ENCODE measurements around the gene PCDH7. TPM values are rescaled to one million over a fixed set of nuclear protein-coding genes. Genes with fewer than 3 reads are reported as not detected.

Gene PCDH7
- polyA plus RNA-seq, 2 of the 4 experiments (the other 2 are of a cell fraction), result 0.04 to 0.16 TPM

DNA sequence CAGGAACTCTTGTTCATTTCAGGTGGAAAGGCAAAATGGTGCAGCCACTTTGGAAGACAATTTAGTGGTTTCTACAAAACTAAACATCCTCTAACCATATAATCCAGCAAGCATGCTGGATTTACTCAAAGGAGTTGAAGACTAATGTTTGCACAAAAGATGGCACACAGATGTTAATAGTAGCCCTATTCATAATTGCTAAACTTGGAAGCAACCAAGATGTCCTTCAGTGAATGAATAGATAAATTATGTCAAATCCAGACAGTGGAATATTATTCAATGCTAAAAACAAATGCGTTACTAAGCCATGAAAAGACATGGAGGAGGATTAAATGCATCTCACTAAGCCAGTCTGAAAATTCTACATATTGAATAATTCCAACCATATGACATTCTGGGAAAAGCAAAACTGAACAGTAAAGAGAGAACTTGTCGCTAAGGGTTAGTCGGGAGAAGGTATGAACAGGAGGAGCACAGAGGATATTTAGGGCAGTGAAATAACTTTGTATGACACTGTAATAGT lies 48.2 kb upstream of the PCDH7 start (continued):
- TF ChIP-seq CHD2 (IDR thresholded peaks at IDR 0.05; ENCODE audit: low read length, partially characterized antibody), result no peak

DNA sequence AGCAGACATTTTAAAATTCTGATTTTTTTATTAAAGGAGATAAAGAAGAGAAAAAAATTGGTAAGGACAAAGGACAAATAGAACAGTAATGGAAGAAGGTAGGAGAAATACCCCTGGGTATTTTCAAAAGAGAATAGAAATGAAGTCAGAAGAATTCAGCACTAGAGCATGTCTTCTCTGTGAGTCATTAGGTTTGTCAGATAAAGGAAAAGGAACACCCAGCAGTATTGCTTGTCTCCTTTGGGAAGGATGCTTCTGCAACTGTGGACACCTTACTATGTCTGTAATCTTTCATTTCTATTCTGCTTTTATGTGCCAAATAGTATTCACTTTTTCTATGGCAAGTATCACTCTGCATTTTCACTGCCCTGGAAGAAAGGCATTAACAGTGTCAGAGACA lies 24.0 kb upstream of the PCDH7 start:
- no peaks in the 10 kb centered on the region for H3K9me3 ChIP-seq
- no peak overlapping the region for H3K27ac ChIP-seq
- TF ChIP-seq BHLHE40 (IDR thresholded peaks at IDR 0.05; ENCODE audit: low read depth, low read length) (no peak), TP53 (CRISPR knock-in tag; IDR thresholded peaks at IDR 0.05) (no peak), HOXA7 (CRISPR knock-in tag; IDR thresholded peaks at IDR 0.05) (no peak), NFE2L2 (conservative IDR thresholded peaks at IDR 0.05; ENCODE audit: low read length) (no peak), CHD4 (IDR thresholded peaks at IDR 0.05; ENCODE audit: borderline replicate concordance) (no peak), MYC (IDR thresholded peaks at IDR 0.05; ENCODE audit: borderline replicate concordance, low read length) (no peak), CEBPB (IDR thresholded peaks at IDR 0.05) (no peak), JUN (IDR thresholded peaks at IDR 0.05) (no peak), ELK1 (IDR thresholded peaks at IDR 0.05; ENCODE audit: low read depth, low read length) (no peak), FOSL2 (IDR thresholded peaks at IDR 0.05) (no peak), FOSL2 (CRISPR knock-in tag; IDR thresholded peaks at IDR 0.05) (no peak), SMC3 (IDR thresholded peaks at IDR 0.05) (no peak), RNF2 (IDR thresholded peaks at IDR 0.05; ENCODE audit: borderline replicate concordance, low read depth) (no peak), FOXS1 (CRISPR knock-in tag; IDR thresholded peaks at IDR 0.05) (no peak)
- TF ChIP-seq, protein P1, sequence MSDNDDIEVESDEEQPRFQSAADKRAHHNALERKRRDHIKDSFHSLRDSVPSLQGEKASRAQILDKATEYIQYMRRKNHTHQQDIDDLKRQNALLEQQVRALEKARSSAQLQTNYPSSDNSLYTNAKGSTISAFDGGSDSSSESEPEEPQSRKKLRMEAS (IDR thresholded peaks at IDR 0.05), result no peak
- no peak overlapping the region for H3K4me2 ChIP-seq
- H3K4me3 ChIP-seq, result no peak overlapping the region
- ATAC-seq (no peak), DNase-seq (ENCODE audit: low read depth in 1 of 2, low spot score in 1 of 2) (no peak), FAIRE-seq (no peak)
- POLR2A ChIA-PET, result no interaction called here
- CTCF ChIA-PET, result no interaction called here
- no peaks in the 10 kb centered on the region for H3K4me1 ChIP-seq

DNA sequence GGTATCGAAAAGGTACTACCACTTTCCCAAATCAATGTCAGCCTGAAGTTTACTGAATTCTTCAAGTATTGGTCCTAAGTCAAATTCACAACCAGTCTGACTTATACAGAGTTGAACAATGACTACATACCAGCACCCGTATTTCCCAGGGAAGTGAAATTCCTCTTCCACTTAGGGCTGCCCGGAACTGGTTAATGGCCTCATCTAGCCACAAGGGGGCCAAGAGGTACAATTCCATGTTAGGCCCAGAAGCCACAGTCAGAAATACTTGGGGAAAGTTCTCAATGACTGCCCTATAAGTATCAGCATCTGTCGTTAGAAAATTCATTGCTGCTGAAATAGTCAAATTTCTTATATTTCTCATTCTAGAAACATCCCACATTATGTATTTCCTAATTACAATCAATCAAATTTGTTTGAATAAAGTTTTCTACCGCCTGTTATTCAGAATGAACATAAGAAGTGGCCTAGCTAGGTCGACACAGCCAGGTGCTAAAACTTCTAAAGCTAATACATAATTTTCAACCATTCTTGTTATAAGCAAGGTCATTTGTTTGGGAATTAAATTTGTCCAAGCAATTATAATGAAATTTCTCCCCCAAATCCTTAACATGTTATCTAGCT lies 5.6 kb upstream of the PCDH7 start:
- Histone ChIP-seq H3K4me3 (no peak overlapping the region), H3K9me3 (no peaks in the 10 kb centered on the region), H3K4me2 (no peak overlapping the region), H3K27ac (no peak overlapping the region), H3K4me1 (peaks cover 5% of the 10 kb centered on the region; the same call in 1 of the 3 replicates)
- FAIRE-seq (no peak), DNase-seq (ENCODE audit: low read depth in 1 of 2, low spot score in 1 of 2) (peak; percentile 18 to 45), ATAC-seq (peak; percentile 54 to 75; a peak in 4 of 6 replicates)
- WGBS (ENCODE audit: missing lambda C conversion rate), result 14% methylated on average over 6 of the region's 6 CpGs
- CTCF ChIA-PET, result interaction anchor here (0.7 to 1.5 kb wide), 2 partner anchors 10 to 20 kb away, joined by 3 to 6 read pairs; no protein-coding TSS in a partner anchor
- no peak for TF ChIP-seq MAZ (IDR thresholded peaks at IDR 0.05; ENCODE audit: borderline replicate concordance, low read depth, low read length)
- TF ChIP-seq SMC3 (IDR thresholded peaks at IDR 0.05), result peak; percentile 28; the same call in 2 of the 3 replicates
- TF ChIP-seq ELK1 (IDR thresholded peaks at IDR 0.05; ENCODE audit: low read depth, low read length), result no peak
- TF ChIP-seq RAD21 (conservative IDR thresholded peaks at IDR 0.05 in 1 of 2, IDR thresholded peaks at IDR 0.05 in 1 of 2), result peak in 1 of 2 experiments; percentile 30; a peak in 1 of 5 replicates
- TF ChIP-seq, protein P2, sequence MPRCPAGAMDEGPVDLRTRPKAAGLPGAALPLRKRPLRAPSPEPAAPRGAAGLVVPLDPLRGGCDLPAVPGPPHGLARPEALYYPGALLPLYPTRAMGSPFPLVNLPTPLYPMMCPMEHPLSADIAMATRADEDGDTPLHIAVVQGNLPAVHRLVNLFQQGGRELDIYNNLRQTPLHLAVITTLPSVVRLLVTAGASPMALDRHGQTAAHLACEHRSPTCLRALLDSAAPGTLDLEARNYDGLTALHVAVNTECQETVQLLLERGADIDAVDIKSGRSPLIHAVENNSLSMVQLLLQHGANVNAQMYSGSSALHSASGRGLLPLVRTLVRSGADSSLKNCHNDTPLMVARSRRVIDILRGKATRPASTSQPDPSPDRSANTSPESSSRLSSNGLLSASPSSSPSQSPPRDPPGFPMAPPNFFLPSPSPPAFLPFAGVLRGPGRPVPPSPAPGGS (IDR thresholded peaks at IDR 0.05), result no peak
- TF ChIP-seq JUN (IDR thresholded peaks at IDR 0.05), result no peak
- no peak for TF ChIP-seq CEBPB (IDR thresholded peaks at IDR 0.05)
- TF ChIP-seq CTCF (IDR thresholded peaks at IDR 0.05), result peak; percentile 39; the same call in 2 of the 3 replicates
- TF ChIP-seq RFX5 (IDR thresholded peaks at IDR 0.05), result no peak
- TF ChIP-seq HOXA7 (CRISPR knock-in tag; IDR thresholded peaks at IDR 0.05), result no peak
- no peak for TF ChIP-seq NFE2L2 (conservative IDR thresholded peaks at IDR 0.05; ENCODE audit: low read length)
- POLR2A ChIA-PET, result no interaction called here
